A673 (cell line): ENCODE measurements around the gene BIRC7.

ENCODE experiments used
- EZH2 ChIP-seq: fragments of 200-600 bp; sonication (generic); IDR thresholded peaks from 2 replicates; pipeline ENCODE4 v1.6.1; 2017; ENCODE audit warnings: borderline replicate concordance, low read depth, mild to moderate bottlenecking, mixed read lengths, antibody characterized with exemption, low read length; ENCODE audit not compliant: poor library complexity, severe bottlenecking
- TF ChIP-seq, protein P1 (sequence below): fragments of 300-800, 200-600 bp; sonication (generic); conservative IDR thresholded peaks from 2 replicates; pipeline ENCODE4 v1.5.1; 2017; ENCODE audit warnings: low read depth, mild to moderate bottlenecking, antibody characterized with exemption, low read length, moderate library complexity, mixed read lengths

DNA sequence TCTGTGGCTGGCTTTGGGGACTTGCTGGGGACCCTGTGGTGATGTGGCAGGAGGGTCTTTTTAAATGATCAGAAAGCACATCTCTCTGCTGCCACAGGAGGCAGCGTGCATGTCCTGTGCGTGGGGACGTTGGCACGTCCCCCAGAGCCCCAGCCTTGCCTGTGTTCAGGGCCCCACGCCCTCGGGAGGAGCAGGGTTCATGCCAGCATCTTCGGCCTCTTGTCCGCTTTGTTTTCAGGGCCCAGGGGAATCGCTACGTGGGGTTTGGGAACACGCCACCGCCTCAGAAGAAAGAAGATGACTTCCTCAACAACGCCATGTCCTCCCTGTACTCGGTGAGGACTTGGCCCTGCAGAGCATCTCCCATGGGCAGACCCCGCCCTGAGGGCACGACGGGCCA, 43.0 kb downstream of the BIRC7 start:
- TF ChIP-seq, protein P1, sequence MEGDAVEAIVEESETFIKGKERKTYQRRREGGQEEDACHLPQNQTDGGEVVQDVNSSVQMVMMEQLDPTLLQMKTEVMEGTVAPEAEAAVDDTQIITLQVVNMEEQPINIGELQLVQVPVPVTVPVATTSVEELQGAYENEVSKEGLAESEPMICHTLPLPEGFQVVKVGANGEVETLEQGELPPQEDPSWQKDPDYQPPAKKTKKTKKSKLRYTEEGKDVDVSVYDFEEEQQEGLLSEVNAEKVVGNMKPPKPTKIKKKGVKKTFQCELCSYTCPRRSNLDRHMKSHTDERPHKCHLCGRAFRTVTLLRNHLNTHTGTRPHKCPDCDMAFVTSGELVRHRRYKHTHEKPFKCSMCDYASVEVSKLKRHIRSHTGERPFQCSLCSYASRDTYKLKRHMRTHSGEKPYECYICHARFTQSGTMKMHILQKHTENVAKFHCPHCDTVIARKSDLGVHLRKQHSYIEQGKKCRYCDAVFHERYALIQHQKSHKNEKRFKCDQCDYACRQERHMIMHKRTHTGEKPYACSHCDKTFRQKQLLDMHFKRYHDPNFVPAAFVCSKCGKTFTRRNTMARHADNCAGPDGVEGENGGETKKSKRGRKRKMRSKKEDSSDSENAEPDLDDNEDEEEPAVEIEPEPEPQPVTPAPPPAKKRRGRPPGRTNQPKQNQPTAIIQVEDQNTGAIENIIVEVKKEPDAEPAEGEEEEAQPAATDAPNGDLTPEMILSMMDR = no peak
- no peak for TF ChIP-seq EZH2
